KG1 (cell line): ENCODE results near the gene OTX2.

ENCODE experiments used
- DNase-seq: peaks from one replicate; lab custom pipeline; 2025; lab: John Stamatoyannopoulos, UW

OTX2 gene

DNA sequence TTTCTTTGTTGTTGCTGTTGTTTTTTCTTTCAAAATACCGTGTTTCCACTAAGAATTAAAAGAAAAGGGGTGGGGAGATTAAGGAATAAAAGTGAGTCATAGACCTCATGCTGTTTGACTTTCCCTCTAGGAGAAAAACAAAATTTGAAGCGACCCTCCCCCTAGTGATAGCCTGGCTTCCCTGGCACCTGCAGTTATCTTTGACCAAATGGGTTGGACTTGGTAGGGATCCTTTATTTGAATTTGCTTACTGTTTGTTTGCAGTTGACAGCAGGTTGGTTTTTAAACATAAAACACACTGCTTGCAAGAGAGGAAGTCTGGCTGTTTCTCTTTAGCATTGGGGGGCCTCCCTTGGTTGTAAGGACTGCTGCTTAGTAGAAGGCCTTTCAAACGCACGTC is 14.0 kb downstream of the OTX2 start:
- DNase-seq, result no peak

DNA sequence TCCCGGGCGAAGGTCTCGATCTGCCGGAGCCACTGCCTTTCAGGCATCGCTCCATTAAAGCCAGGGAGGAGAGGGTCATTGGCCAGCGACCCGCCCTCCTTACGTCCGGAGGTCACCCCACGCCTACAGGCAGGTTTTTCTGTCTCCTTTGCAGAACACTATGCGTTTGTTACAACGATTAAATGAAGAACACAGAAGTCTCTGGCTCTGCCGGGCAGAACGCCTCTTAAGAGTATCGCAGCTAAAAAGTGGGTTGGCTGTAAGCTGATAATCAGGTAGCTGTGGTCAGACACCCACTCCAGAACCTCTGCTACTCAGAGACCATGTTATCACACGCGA is 15.0 kb downstream of the OTX2 start:
- no peak for DNase-seq

DNA sequence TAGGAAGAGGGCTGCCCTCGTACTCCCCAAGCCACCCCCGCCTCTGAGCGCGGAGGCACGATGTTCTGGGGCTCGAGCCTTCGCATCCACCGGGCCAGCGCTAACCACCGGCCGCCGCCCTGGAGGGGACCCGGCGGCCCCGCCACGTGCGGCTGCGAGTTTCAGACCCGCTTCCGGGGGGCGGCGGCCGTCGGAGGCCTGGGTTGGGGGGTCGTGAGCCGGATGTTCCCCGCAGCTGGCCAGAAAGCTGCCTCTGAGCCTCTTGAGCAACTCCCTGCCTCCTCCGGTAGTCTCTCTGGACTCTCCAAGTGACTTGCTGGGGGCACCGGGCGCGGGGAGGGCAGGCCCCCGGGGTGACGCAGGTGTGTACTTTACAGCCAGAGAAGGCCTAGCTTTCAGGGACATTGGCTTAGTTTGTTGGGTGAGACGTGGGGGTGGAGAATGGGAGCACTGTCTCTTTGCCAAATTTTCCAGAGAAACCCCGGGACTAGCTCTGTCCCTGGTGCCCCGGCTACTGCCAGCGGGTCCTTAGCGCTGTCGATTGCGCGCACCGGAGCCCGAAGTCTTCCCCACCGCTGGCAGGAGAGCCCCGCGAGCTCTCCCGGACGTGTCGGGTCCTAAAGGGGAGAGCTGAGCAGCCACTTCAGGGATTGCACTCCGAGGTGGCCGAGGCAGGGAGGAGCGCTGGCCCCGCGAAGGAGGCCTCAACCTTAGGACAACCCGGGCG is 15.6 kb downstream of the OTX2 start:
- DNase-seq, result no peak

DNA sequence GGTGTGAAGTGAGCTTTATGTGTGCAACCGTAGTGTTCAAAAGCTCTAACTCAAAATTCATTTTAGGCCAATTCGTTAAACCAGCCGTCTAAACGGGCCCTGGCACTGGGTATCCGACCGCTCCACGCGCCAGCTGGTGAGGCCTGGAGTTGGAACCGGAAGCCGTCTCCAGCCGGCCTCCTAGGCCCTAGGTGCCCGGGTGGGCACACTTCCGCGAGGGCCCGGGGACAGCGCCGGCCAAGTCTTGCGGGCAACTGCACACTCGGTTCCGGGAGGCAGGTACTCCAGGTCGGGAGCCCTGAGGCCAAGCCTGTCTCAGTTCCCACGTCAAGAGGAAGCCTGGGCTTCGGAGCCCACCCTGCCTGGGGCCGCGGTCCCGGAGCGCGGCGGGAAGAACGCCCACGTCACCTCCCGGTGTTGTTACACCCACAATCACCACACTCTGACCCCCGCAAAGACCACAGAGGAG is 16.2 kb downstream of the OTX2 start:
- DNase-seq, result no peak

DNA sequence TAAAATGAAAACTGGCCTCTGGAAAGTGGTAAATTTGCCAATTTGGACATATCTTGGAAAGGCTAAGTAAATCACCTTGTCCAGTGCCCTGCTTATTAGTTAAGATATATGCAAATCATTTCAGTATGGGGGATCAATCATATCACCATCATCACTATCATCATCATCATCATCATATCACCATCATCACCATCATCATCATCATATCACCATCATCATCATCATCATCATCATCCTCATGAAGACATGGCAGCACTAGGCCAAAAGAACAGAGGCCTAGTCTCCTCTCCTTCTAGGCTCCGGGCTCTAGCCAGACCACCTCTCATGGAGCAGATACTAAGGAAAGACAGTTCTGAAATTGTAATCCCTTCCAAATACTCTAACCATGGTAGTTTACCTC is 20.3 kb downstream of the OTX2 start:
- DNase-seq, result no peak

DNA sequence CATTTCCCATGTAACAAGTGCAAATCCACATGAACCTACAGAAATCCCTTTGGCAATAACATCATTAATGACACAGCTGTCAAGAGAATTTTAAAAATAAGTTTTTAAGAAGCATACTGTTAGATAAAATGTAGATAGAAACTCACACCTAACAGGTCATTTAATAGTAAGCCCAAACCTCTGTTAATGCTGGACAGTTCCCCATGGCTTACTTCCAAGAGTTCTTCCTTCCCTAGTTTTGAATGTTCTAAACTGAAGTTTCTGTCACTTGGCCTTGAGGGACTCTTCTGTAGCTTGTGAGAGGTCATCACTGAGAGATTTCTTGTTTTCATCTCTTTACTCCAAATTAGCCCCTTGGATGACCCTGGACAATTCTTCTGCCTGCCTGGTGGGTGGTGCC is 22.7 kb downstream of the OTX2 start:
- DNase-seq, result no peak

DNA sequence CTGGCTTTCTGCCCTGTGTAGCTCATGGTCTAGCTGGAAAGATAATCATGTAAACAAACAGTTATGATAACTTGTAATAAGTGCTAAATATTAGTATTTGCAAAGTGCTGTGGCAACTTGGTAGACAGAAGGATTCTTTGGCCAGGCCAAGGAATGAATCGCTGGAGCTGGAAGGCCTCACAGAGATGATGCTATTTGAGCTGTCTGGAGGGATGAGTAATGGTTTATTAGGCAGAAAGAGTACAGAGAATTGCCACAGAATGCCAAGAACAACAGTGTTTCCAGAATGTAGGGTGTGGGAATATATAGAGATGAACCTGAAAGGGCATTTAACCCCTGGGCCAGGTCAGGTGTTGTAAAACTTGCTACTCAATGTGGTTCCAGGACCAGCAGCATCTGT is 27.6 kb downstream of the OTX2 start:
- DNase-seq, result no peak

DNA sequence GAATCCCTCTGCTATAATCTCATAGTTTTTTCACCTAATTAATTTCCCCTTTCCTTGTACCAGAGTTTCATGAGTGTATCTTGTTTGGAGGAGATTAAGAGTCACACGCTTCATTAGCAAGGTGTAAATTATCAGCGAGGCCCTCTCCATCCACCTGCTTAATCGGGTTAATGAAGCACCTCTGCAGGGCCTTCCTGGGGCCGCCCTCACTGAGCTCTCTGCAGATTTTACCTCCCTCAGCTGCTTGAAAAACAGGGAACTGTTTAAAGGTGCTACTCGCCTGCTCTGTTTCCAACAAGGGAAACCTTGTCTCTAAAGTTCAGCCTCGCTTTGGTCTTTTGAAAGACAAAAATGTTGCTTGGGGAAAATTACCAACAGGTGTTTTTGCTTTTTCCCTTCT is 35.8 kb downstream of the OTX2 start:
- no peak for DNase-seq

DNA sequence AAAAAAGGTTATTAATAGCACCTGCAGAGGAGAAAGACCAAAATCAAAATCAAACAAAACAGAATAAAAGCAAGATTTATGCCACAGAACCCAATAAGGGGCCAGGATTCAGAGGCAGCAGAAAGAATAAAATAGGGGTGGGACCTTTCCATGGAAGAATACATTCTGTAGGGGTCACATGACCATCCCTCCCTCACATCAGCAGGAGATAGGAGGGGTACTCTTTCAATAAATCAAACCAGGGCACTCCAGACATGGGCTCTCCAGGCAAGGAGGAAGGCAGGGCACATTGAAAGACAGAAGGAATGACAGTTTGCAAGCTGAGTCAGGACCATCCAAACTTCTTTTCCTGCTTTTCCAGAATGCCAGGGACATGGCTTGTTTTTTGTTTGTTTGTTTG is 39.8 kb downstream of the OTX2 start:
- no peak for DNase-seq

DNA sequence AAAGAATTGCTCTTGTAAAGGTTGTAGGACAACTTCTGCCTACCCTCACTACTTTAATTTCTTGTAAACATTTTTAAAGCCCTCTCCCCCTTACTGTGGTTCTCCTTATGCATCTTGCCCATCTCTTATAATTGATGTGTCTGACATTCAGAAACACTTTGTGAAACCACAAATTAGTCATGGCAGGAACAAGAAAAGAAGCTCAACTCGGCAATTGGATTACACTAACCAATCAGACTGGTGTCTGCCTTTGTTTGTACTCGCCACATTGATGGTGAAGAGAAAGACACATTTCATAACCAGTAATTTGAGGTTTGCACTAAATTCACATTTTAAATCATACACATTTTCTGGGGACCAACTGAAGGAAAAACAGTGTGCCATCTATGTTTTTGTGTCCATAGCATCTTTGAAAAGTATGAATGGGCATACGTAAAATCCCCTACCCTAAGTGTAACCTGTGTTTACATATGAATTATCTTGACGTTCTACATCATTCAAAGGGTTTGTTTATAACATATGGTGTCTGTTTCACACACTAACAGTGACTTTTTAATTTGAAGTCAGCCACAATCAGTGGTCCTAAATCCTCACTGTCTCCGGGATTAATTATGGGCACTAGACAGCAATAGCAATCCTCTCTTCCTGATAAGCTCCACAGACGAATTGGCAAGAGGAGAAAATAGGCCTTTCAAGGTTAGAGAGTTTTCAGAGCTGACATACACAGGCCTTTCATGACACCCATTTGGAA is 49.9 kb downstream of the OTX2 start:
- no peak for DNase-seq

DNA sequence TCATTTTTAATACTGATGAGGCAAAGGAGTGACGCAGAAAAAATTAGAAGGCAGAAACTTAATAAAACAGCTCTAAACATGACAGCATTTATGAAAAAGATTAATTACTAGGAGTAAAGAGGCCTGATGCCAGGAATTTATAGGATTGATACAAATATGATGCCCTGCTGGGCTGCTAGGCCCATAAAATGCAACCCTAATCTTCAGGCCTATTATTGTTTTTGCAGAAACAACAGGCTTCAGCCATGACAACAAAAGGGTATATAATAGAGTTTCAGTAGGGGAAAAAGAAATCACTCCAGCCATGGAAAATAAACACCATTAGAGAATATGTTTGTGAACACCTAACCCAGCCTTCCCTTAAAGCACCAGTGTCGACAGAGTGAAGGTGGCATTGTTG is 50.6 kb downstream of the OTX2 start:
- no peak for DNase-seq

DNA sequence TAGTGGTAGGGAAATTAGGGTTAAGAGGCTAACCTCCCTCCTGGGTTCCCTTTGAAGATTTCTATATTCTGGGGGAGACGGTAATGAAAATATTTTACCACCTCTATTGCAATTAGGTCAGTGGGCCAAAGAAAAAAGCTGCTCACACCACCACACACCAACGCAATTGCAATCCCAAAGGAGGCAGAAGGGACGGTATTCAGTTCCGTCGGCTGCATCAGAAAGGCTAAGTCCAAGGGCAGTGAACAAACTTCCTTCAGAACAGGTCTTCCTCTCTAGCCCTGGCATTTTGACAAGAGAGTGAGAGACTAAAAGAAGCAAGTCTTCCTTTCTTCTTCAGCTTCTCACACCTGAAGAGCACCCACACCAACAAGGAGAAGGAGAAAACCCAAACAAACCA is 51.2 kb downstream of the OTX2 start:
- DNase-seq, result no peak

DNA sequence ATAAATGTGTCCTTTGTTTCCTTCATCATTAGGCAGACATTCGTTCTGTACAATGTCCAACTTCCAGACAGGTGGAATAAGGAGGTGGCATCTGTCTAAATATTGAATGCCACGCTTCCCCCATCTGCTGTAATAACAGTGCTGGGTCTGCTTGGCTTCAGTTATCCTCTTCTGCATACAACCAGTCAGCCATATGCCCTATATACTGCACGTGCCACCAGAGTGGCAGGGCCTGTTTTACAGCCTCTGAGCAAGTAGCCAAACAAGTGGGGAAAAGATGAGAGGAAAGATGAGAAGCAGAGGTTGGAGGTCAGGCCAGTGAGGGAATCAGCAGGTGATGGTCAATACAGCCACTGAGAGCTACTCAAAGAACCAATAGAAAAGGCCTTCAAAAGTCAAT is 55.4 kb downstream of the OTX2 start:
- DNase-seq, result no peak

DNA sequence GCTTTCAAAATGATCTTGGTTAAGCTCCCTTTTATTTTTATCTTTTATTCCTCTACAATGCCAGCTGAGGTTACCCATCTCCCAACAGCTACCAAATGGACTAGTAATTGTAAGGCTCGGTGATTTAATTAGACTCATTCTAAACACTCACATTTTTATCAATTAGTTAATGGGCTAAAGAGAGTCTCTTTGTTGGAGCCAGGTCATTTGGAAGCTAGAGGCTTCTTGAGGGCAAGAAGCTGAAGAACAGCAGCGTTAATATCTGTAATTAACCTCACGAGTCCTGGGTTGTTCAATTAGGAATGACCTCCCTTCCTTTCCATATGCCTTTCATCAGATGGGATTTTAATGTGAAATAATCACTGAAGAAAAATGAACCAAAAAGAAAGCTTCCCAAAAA is 56.9 kb downstream of the OTX2 start:
- no peak for DNase-seq

DNA sequence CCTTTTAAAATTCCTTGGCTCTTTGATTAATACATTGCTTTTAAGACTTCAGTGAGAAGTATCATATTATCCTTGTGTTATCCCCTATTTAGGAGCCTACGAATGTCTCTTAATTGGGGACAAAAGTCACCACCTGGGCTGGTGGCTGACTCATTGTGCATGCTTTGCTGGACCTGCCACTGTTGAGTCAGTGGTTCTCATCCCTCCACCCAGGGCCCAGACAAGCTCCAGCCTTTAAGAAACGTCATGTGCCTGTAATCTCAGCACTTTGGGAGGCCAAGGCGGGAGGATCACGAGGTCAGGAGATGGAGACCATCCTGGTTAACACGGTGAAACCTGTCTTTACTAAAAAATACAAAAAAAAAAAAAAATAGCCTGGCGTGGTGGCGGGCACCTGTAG is 57.9 kb downstream of the OTX2 start:
- no peak for DNase-seq

DNA sequence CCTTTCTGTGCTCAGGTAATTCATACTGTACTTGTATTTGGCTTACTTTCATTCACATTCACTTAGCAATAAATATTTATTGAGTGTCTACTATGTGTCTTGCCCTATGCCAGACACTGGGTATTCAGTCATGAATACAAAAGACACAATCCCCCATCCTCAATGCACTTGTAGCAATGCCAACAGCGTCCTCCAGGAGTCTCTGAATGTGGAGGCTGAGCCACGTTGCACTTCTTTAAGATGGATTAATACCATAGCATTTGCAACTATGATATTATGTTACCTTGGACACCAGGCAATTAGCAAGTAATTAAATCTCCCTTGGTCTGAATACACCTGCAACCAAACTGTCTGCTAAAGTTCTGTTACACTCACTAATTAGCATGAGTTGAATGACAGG is 58.8 kb downstream of the OTX2 start:
- DNase-seq, result no peak
